Fibroblast of lung (primary cell): ENCODE measurements around the gene GPR32. TPM values are rescaled to one million over a fixed set of nuclear protein-coding genes. Genes with fewer than 3 reads are reported as not detected.

Experiments
- DNase-seq, 2 donors: peaks; one replicate each; pipeline versions ENCODE4 v3.0.0 to v3.0.0-alpha.2; 2010; ENCODE audit warnings: low read depth in 2 of 2
- H2AFZ ChIP-seq: 2 replicates; pipeline ENCODE4 v1.5.1; 2012; ENCODE audit warnings: low read length, control low read depth, inconsistent platforms
- H3K27ac ChIP-seq: 2 replicates; pipeline ENCODE4 v1.5.1; 2011; ENCODE audit warnings: low read length, control low read depth; ENCODE audit not compliant: insufficient read depth
- H3K27me3 ChIP-seq: 2 replicates; pipeline ENCODE4 v1.5.1; 2011; ENCODE audit warnings: mild to moderate bottlenecking, low read length; ENCODE audit not compliant: control insufficient read depth, insufficient read depth
- H3K36me3 ChIP-seq: 2 replicates; pipeline ENCODE4 v1.5.1; 2011; ENCODE audit warnings: low read length; ENCODE audit not compliant: control insufficient read depth, insufficient read depth
- H3K4me1 ChIP-seq: 2 replicates; pipeline ENCODE4 v1.5.1; 2011; ENCODE audit warnings: low read length; ENCODE audit not compliant: control insufficient read depth, insufficient read depth; ENCODE audit errors: extremely low read depth
- H3K4me2 ChIP-seq: 2 replicates; pipeline ENCODE4 v1.5.1; 2011; ENCODE audit warnings: low read length, control low read depth; ENCODE audit not compliant: insufficient read depth; ENCODE audit errors: extremely low read depth
- H3K4me3 ChIP-seq, 4 experiments: fragments of 200-600 bp in 1 of 4; sonication (generic) in 1 of 4; replicated peaks in 1 of 4; 2 replicates each; pipeline ENCODE4 v1.5.1; 2011 to 2016; ENCODE audit warnings: low read length in 4 of 4, low read depth in 3 of 4, mild to moderate bottlenecking in 3 of 4, control low read depth in 2 of 4, inconsistent platforms in 1 of 4, mixed read lengths in 1 of 4; ENCODE audit not compliant: insufficient read depth in 1 of 4; ENCODE audit errors: control extremely low read depth in 1 of 4
- H3K79me2 ChIP-seq: 2 replicates; pipeline ENCODE4 v1.5.1; 2012; ENCODE audit warnings: mild to moderate bottlenecking, low read length, inconsistent platforms; ENCODE audit not compliant: control insufficient read depth, insufficient read depth
- H3K9ac ChIP-seq: 2 replicates; pipeline ENCODE4 v1.5.1; 2011; ENCODE audit warnings: mild to moderate bottlenecking, low read length, control low read depth; ENCODE audit not compliant: insufficient read depth
- H3K9me3 ChIP-seq: 2 replicates; pipeline ENCODE4 v1.5.1; 2012; ENCODE audit warnings: low read depth, low read length; ENCODE audit not compliant: control insufficient read depth, insufficient read depth
- H4K20me1 ChIP-seq: 2 replicates; pipeline ENCODE4 v1.5.1; 2011; ENCODE audit warnings: low read length; ENCODE audit not compliant: control insufficient read depth, insufficient read depth; ENCODE audit errors: extremely low read depth
- EZH2 ChIP-seq: IDR thresholded peaks from 2 replicates; pipeline ENCODE4 v1.5.1; 2012; ENCODE audit warnings: low read length, control low read depth, mild to moderate bottlenecking; ENCODE audit errors: missing control alignments
- polyA plus RNA-seq, 2 donors: library from polyadenylated mRNA; depleted of rRNA in 1 of 2; stranded (reverse) in 1 of 2; unstranded in 1 of 2; fragments of >200 nt; gene quantifications; 2 replicates each; pipeline ENCODE4 v1.2.1, GENCODE V29; 2011 to 2012; ENCODE audit warnings: missing spikeins in 1 of 2
- total RNA-seq: library from RNA; depleted of rRNA; stranded (reverse); fragments of >200 nt; gene quantifications from 2 replicates; pipeline ENCODE4 v1.2.1, GENCODE V29; 2014
- TF ChIP-seq, protein P1 (sequence below), 2 donors: IDR thresholded peaks in 1 of 2; conservative IDR thresholded peaks in 1 of 2; 1 replicate in 1 of 2; 2 replicates in 1 of 2; pipeline ENCODE4 v1.5.1; 2011 to 2012; ENCODE audit warnings: low read length in 2 of 2, control low read depth in 1 of 2, inconsistent platforms in 1 of 2, low read depth in 1 of 2, mild to moderate bottlenecking in 1 of 2

GPR32 gene
- total and polyA plus RNA-seq, 2 donors (not counting 1 experiment from before 2014, with no cell fraction given) = not detected

DNA sequence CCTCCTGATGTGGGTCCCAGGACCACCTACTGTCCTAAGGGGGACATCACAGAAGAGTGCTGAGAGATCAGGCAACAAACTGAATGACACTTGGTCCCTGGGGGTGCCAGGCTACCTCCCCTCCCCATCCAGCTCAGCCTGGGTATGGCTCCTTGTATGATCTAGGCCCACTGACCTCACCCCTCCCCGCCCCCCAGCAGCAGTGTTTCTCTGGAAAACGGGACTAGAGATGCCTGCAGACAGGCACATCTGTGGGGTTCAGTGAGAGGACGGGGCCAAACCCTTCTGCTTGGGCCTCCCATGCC, 29.2 kb downstream of the GPR32 start:
- TF ChIP-seq, protein P1, sequence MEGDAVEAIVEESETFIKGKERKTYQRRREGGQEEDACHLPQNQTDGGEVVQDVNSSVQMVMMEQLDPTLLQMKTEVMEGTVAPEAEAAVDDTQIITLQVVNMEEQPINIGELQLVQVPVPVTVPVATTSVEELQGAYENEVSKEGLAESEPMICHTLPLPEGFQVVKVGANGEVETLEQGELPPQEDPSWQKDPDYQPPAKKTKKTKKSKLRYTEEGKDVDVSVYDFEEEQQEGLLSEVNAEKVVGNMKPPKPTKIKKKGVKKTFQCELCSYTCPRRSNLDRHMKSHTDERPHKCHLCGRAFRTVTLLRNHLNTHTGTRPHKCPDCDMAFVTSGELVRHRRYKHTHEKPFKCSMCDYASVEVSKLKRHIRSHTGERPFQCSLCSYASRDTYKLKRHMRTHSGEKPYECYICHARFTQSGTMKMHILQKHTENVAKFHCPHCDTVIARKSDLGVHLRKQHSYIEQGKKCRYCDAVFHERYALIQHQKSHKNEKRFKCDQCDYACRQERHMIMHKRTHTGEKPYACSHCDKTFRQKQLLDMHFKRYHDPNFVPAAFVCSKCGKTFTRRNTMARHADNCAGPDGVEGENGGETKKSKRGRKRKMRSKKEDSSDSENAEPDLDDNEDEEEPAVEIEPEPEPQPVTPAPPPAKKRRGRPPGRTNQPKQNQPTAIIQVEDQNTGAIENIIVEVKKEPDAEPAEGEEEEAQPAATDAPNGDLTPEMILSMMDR (conservative IDR thresholded peaks at IDR 0.05 in 1 of 2, IDR thresholded peaks at IDR 0.05 in 1 of 2; ENCODE audit: low read depth in 1 of 2, low read length in 2 of 2) = no peak
- no peak for TF ChIP-seq EZH2
- no peak for DNase-seq

DNA sequence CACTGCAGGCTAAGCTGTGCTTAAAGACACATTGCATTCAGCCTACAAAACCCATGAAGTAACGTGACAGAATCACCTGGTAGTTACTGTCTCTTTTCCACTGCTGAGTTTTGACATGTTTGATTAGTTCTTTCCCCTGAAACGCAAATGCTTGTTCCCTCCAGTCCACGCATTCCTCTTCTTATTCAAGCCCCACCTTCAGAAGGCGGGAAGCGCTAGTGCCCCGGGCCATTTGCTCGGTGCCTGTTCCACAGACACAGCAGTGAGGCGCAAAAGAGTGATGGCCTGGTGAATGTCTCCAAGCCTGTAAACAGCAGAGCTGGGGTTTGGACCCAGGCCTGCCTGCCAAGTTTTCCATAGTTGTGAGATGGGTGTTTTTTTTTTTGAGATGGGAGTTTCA, 30.8 kb downstream of the GPR32 start:
- no peaks in the 10 kb centered on the region for H3K27me3 ChIP-seq
- no peak overlapping the region for H3K4me2 ChIP-seq
- no peak for DNase-seq
- peaks cover 19% of the 10 kb centered on the region for H3K36me3 ChIP-seq
- H3K79me2 ChIP-seq = peaks cover 38% of the 10 kb centered on the region
- no peak overlapping the region for H3K27ac ChIP-seq
- H3K9ac ChIP-seq = no peak overlapping the region
- no peaks in the 10 kb centered on the region for H4K20me1 ChIP-seq
- no peak overlapping the region for H3K4me3 ChIP-seq
- H3K4me1 ChIP-seq = peaks cover 5% of the 10 kb centered on the region
- no peaks in the 10 kb centered on the region for H3K9me3 ChIP-seq
- H2AFZ ChIP-seq = no peak overlapping the region
- TF ChIP-seq EZH2 = no peak
- TF ChIP-seq, protein P1 (conservative IDR thresholded peaks at IDR 0.05 in 1 of 2, IDR thresholded peaks at IDR 0.05 in 1 of 2; ENCODE audit: low read depth in 1 of 2, low read length in 2 of 2) = no peak

More for the DNA sequence above, 29.2 kb downstream of the GPR32 start:
- H3K27ac ChIP-seq = no peak overlapping the region
- peaks cover 19% of the 10 kb centered on the region for H3K36me3 ChIP-seq
- H3K4me3 ChIP-seq = no peak overlapping the region
- no peaks in the 10 kb centered on the region for H4K20me1 ChIP-seq
- H3K9ac ChIP-seq = no peak overlapping the region
- peaks cover 5% of the 10 kb centered on the region for H3K4me1 ChIP-seq
- H3K79me2 ChIP-seq = peaks cover 38% of the 10 kb centered on the region
- H3K4me2 ChIP-seq = no peak overlapping the region
- H3K27me3 ChIP-seq = no peaks in the 10 kb centered on the region
- no peaks in the 10 kb centered on the region for H3K9me3 ChIP-seq
- no peak overlapping the region for H2AFZ ChIP-seq

DNA sequence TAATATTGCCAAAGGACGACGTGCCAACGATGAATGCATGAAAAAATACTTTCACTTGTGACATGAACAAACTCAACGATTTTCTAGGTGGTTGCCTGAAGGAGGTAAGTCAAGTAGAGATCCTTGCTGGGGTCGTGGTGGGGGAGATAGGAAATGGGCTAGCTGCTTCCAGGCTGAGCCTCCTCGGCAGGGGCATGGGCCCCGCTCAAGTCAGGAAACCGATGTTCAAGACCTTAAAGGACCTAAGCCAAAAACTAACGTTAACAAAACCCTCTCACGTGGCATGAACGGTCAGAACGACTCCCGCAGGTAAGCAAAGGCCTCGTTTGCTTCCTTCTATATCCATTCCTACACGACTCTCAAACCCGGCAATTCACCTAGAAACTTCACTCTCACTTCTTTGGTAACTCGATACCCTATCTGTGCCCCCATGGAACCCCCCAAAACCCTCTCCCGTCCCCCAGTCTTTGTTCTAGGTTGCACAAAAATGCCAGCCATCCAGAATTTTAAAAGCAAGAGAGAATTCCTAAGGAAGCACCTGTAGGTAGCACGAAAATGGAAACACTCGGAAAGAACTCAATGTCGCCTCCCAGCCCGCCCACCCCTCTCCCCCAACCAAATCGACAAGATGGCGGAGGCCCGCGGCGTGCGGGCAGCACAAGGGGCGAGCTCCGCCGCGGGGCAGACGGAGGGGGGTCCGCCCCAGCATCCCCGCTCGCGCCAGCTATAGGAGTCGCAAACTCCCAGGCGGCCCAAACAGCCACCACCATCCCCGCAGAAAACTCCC, 33.6 kb downstream of the GPR32 start:
- peak overlapping the region; percentile 93 for H3K4me2 ChIP-seq
- peak overlapping the region; percentile 89 for H3K9ac ChIP-seq
- peaks cover 38% of the 10 kb centered on the region for H3K79me2 ChIP-seq
- H4K20me1 ChIP-seq = no peaks in the 10 kb centered on the region
- TF ChIP-seq, protein P1 (conservative IDR thresholded peaks at IDR 0.05 in 1 of 2, IDR thresholded peaks at IDR 0.05 in 1 of 2; ENCODE audit: low read depth in 1 of 2, low read length in 2 of 2) = no peak
- no peak for TF ChIP-seq EZH2
- H3K4me1 ChIP-seq = peaks cover 5% of the 10 kb centered on the region
- peak overlapping the region; percentile 75 for H2AFZ ChIP-seq
- peak overlapping the region; percentile 94 for H3K27ac ChIP-seq
- no peak for DNase-seq
- peak overlapping the region; percentile 81 to 98 (median 88) for H3K4me3 ChIP-seq
- H3K9me3 ChIP-seq = no peaks in the 10 kb centered on the region
- H3K36me3 ChIP-seq = peaks cover 8% of the 10 kb centered on the region
- no peaks in the 10 kb centered on the region for H3K27me3 ChIP-seq
